ENCODE measurements around the gene FBXW11. TPM values are rescaled to one million over a fixed set of nuclear protein-coding genes. Genes with fewer than 3 reads are reported as not detected.

Gene FBXW11
- total RNA-seq, 1 experiment from 2014 or later: 34.9 TPM

GRCh38 chr5:171862624-171863023 is 143.8 kb downstream of the FBXW11 start:
- no peak overlapping the region for H3K27ac ChIP-seq (ENCODE audit: low read depth, low read length, poor library complexity, severe bottlenecking)
- no peaks in the 10 kb centered on the region for H3K36me3 ChIP-seq (ENCODE audit: insufficient read depth, low read length, poor library complexity, severe bottlenecking)
- ChIA-PET POLR2A (ENCODE audit: low non-redundant PET) (no interaction called here), CTCF (no interaction called here)
- BruUV-seq (replicated peaks): no TSS peak
- H3K4me3 ChIP-seq (ENCODE audit: low read depth, low read length, poor library complexity, severe bottlenecking): no peak overlapping the region
- H3K27me3 ChIP-seq (replicated peaks; ENCODE audit: insufficient read depth, low read depth, low read length, poor library complexity): no peaks in the 10 kb centered on the region
- no peak for TF ChIP-seq CTCF (conservative IDR thresholded peaks at IDR 0.05; ENCODE audit: low read depth, low read length)
- no peak for TF ChIP-seq EZH2 (IDR thresholded peaks at IDR 0.05; ENCODE audit: borderline replicate concordance, low read depth, low read length, poor library complexity, severe bottlenecking)
- H3K9me3 ChIP-seq (ENCODE audit: low read depth, low read length, poor library complexity, severe bottlenecking): no peaks in the 10 kb centered on the region
- intact Hi-C loops (cut with micrococcal nuclease; ENCODE audit: unreplicated experiment): no loop called here
- no peak for DNase-seq (ENCODE audit: low spot score)
- no peaks in the 10 kb centered on the region for H3K4me1 ChIP-seq (ENCODE audit: insufficient read depth, low read length, poor library complexity, severe bottlenecking)

GRCh38 chr5:171861381-171861780 is 145.1 kb downstream of the FBXW11 start:
- Histone ChIP-seq H3K9me3 (ENCODE audit: low read depth, low read length, poor library complexity, severe bottlenecking) (no peaks in the 10 kb centered on the region), H3K36me3 (ENCODE audit: insufficient read depth, low read length, poor library complexity, severe bottlenecking) (no peaks in the 10 kb centered on the region), H3K27ac (ENCODE audit: low read depth, low read length, poor library complexity, severe bottlenecking) (no peak overlapping the region), H3K4me1 (ENCODE audit: insufficient read depth, low read length, poor library complexity, severe bottlenecking) (no peaks in the 10 kb centered on the region), H3K27me3 (replicated peaks; ENCODE audit: insufficient read depth, low read depth, low read length, poor library complexity) (no peaks in the 10 kb centered on the region), H3K4me3 (ENCODE audit: low read depth, low read length, poor library complexity, severe bottlenecking) (no peak overlapping the region)
- BruUV-seq (replicated peaks): no TSS peak
- no peak for TF ChIP-seq CTCF (conservative IDR thresholded peaks at IDR 0.05; ENCODE audit: low read depth, low read length)
- no peak for TF ChIP-seq EZH2 (IDR thresholded peaks at IDR 0.05; ENCODE audit: borderline replicate concordance, low read depth, low read length, poor library complexity, severe bottlenecking)
- no peak for DNase-seq (ENCODE audit: low spot score)
- POLR2A ChIA-PET (ENCODE audit: low non-redundant PET): no interaction called here
- intact Hi-C loops (cut with micrococcal nuclease; ENCODE audit: unreplicated experiment): no loop called here
- CTCF ChIA-PET: no interaction called here

- Histone ChIP-seq H3K9me3 (ENCODE audit: low read depth, low read length, poor library complexity, severe bottlenecking) (no peaks in the 10 kb centered on the region), H3K4me1 (ENCODE audit: insufficient read depth, low read length, poor library complexity, severe bottlenecking) (no peaks in the 10 kb centered on the region), H3K36me3 (ENCODE audit: insufficient read depth, low read length, poor library complexity, severe bottlenecking) (no peaks in the 10 kb centered on the region), H3K27ac (ENCODE audit: low read depth, low read length, poor library complexity, severe bottlenecking) (no peak overlapping the region), H3K27me3 (replicated peaks; ENCODE audit: insufficient read depth, low read depth, low read length, poor library complexity) (no peaks in the 10 kb centered on the region), H3K4me3 (ENCODE audit: low read depth, low read length, poor library complexity, severe bottlenecking) (no peak overlapping the region)
- no TSS peak for BruUV-seq (replicated peaks)
- peak; percentile 27 for DNase-seq (ENCODE audit: low spot score)
- peak; percentile 53 for TF ChIP-seq CTCF (conservative IDR thresholded peaks at IDR 0.05; ENCODE audit: low read depth, low read length)
- TF ChIP-seq EZH2 (IDR thresholded peaks at IDR 0.05; ENCODE audit: borderline replicate concordance, low read depth, low read length, poor library complexity, severe bottlenecking): no peak
- CTCF ChIA-PET: no interaction called here
- POLR2A ChIA-PET (ENCODE audit: low non-redundant PET): no interaction called here
- intact Hi-C loops (cut with micrococcal nuclease; ENCODE audit: unreplicated experiment): loop anchor here (10.0 kb wide), 1 partner anchor 224 kb away; no protein-coding TSS in a partner anchor
Observed at GRCh38 chr5:171858303-171858702, 148.1 kb downstream of the FBXW11 start.
